Astrocyte (in vitro differentiated cells and primary cell): ENCODE measurements around the gene PNKD. TPM values are rescaled to one million over a fixed set of nuclear protein-coding genes. Genes with fewer than 3 reads are reported as not detected.

Experiments used
- DNase-seq: peaks from one replicate; pipeline ENCODE4 v3.0.0-alpha.2; 2010; ENCODE audit warnings: low read depth
- FAIRE-seq: peaks from 2 replicates; lab custom pipeline; 2011; peaks lifted over from hg19 to GRCh38; lab: Jason Lieb, UNC
- H2AFZ ChIP-seq: 2 replicates; pipeline ENCODE4 v1.6.0; 2012; ENCODE audit warnings: low read depth, low read length, inconsistent platforms
- H3K27ac ChIP-seq: 2 replicates; pipeline ENCODE4 v1.5.1; 2011; ENCODE audit warnings: low read depth, low read length, inconsistent platforms
- H3K27me3 ChIP-seq: 2 replicates; pipeline ENCODE4 v1.6.0; 2011; ENCODE audit warnings: low read length, inconsistent platforms; ENCODE audit not compliant: insufficient read depth
- H3K36me3 ChIP-seq: 2 replicates; pipeline ENCODE4 v1.5.1; 2011; ENCODE audit warnings: low read length, inconsistent platforms; ENCODE audit not compliant: insufficient read depth
- H3K4me1 ChIP-seq: 2 replicates; pipeline ENCODE4 v1.5.1; 2011; ENCODE audit warnings: low read length, inconsistent platforms; ENCODE audit not compliant: insufficient read depth
- H3K4me2 ChIP-seq: 2 replicates; pipeline ENCODE4 v1.6.0; 2012; ENCODE audit warnings: low read length, inconsistent platforms
- H3K4me3 ChIP-seq: 2 replicates; pipeline ENCODE4 v1.5.1; 2011; ENCODE audit warnings: low read depth, mild to moderate bottlenecking, low read length, inconsistent platforms; ENCODE audit not compliant: insufficient read depth
- H3K79me2 ChIP-seq: 2 replicates; pipeline ENCODE4 v1.6.0; 2012; ENCODE audit warnings: mild to moderate bottlenecking, low read length, inconsistent platforms; ENCODE audit not compliant: insufficient read depth
- H3K9ac ChIP-seq: 2 replicates; pipeline ENCODE4 v1.6.0; 2012; ENCODE audit warnings: mild to moderate bottlenecking, low read length, inconsistent platforms
- H3K9me3 ChIP-seq: 2 replicates; pipeline ENCODE4 v1.5.1; 2012; ENCODE audit warnings: low read depth, mild to moderate bottlenecking, low read length, inconsistent platforms; ENCODE audit not compliant: insufficient read depth
- H4K20me1 ChIP-seq: 2 replicates; pipeline ENCODE4 v1.6.0; 2012; ENCODE audit warnings: low read length, inconsistent platforms; ENCODE audit not compliant: insufficient read depth
- H3K27ac Mint-ChIP-seq: one replicate; pipeline ENCODE4 v1.8.0; 2021; ENCODE audit warnings: mild to moderate bottlenecking, mixed read lengths; ENCODE audit not compliant: unreplicated experiment
- H3K27me3 Mint-ChIP-seq: one replicate; pipeline ENCODE4 v1.8.0; 2021; ENCODE audit warnings: low read depth, mixed read lengths; ENCODE audit not compliant: unreplicated experiment
- H3K36me3 Mint-ChIP-seq: one replicate; pipeline ENCODE4 v1.8.0; 2021; ENCODE audit warnings: low read depth, mixed read lengths; ENCODE audit not compliant: unreplicated experiment
- H3K4me1 Mint-ChIP-seq: one replicate; pipeline ENCODE4 v1.8.0; 2021; ENCODE audit warnings: low read depth, mixed read lengths; ENCODE audit not compliant: unreplicated experiment
- H3K4me3 Mint-ChIP-seq: one replicate; pipeline ENCODE4 v1.8.0; 2021; ENCODE audit warnings: mild to moderate bottlenecking, moderate library complexity, mixed read lengths; ENCODE audit not compliant: unreplicated experiment
- H3K9me3 Mint-ChIP-seq: one replicate; pipeline ENCODE4 v1.8.0; 2021; ENCODE audit warnings: mild to moderate bottlenecking, mixed read lengths; ENCODE audit not compliant: unreplicated experiment
- EZH2 ChIP-seq: IDR thresholded peaks from 2 replicates; pipeline ENCODE4 v1.6.1; 2012; ENCODE audit warnings: mild to moderate bottlenecking, low read length, inconsistent platforms; ENCODE audit not compliant: insufficient read depth
- total RNA-seq: library from RNA; stranded (reverse); gene quantifications from 2 replicates; pipeline ENCODE4 v1.2.1, GENCODE V29; 2021
- TF ChIP-seq, protein P1 (sequence below): IDR thresholded peaks from 2 replicates; pipeline ENCODE4 v1.5.1; 2011; ENCODE audit warnings: low read depth, mild to moderate bottlenecking, inconsistent platforms, low read length, moderate library complexity; ENCODE audit not compliant: insufficient read depth

The PNKD gene
- total RNA-seq, 1 donor from 2014 or later, result 40.9 TPM

DNA sequence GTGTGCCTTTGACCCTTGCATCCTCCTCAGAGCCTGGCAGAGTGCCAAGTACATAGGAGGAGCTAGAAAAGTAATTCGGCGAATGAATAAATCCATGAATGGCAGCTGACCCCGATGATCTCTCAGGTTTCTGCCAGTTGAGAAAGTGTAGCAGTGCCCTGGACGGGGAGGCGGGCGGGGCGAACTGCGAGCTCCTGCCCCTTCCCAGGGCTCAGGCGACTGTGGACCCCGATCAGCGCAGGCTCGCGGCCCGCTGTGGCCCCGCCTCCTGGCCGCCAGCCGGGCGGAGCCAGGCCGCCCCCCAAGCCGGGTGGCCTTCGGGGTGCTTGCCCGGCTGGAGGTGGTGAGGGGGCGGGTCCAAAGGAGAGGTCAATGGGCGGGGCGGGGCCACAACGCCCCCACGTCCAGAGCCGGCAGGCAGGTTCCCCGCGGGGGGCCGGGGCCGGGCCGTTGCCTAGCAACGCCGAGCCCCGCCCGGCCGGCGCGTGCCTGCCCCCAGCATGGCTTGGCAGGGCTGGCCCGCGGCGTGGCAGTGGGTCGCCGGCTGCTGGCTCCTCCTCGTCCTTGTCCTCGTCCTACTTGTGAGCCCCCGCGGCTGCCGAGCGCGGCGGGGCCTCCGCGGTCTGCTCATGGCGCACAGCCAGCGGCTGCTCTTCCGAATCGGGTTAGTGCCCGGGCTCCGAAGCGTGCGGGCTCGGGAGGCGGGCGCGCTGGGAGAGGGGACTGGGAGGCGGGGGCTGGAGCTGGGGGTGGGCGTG is 52.6 kb downstream of the PNKD start:
- Mint-ChIP-seq H3K4me1 (peaks cover 20% of the 10 kb centered on the region), H3K27me3 (peaks cover 9% of the 10 kb centered on the region), H3K9me3 (no peaks in the 10 kb centered on the region), H3K27ac (peak overlapping the region; percentile 53), H3K36me3 (peaks cover 3% of the 10 kb centered on the region), H3K4me3 (peak overlapping the region; percentile 92)
- Histone ChIP-seq H3K27me3 (no peaks in the 10 kb centered on the region), H3K79me2 (no peaks in the 10 kb centered on the region), H3K4me3 (peak overlapping the region; percentile 59), H3K4me1 (peaks cover 18% of the 10 kb centered on the region), H2AFZ (peak overlapping the region; percentile 91), H3K9ac (peak overlapping the region; percentile 69), H3K27ac (no peak overlapping the region), H3K9me3 (no peaks in the 10 kb centered on the region), H3K36me3 (no peaks in the 10 kb centered on the region), H4K20me1 (peaks cover 3% of the 10 kb centered on the region), H3K4me2 (peak overlapping the region; percentile 95)
- TF ChIP-seq EZH2, result no peak
- TF ChIP-seq, protein P1, sequence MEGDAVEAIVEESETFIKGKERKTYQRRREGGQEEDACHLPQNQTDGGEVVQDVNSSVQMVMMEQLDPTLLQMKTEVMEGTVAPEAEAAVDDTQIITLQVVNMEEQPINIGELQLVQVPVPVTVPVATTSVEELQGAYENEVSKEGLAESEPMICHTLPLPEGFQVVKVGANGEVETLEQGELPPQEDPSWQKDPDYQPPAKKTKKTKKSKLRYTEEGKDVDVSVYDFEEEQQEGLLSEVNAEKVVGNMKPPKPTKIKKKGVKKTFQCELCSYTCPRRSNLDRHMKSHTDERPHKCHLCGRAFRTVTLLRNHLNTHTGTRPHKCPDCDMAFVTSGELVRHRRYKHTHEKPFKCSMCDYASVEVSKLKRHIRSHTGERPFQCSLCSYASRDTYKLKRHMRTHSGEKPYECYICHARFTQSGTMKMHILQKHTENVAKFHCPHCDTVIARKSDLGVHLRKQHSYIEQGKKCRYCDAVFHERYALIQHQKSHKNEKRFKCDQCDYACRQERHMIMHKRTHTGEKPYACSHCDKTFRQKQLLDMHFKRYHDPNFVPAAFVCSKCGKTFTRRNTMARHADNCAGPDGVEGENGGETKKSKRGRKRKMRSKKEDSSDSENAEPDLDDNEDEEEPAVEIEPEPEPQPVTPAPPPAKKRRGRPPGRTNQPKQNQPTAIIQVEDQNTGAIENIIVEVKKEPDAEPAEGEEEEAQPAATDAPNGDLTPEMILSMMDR, result no peak
- FAIRE-seq (no peak), DNase-seq (peak; percentile 46)

DNA sequence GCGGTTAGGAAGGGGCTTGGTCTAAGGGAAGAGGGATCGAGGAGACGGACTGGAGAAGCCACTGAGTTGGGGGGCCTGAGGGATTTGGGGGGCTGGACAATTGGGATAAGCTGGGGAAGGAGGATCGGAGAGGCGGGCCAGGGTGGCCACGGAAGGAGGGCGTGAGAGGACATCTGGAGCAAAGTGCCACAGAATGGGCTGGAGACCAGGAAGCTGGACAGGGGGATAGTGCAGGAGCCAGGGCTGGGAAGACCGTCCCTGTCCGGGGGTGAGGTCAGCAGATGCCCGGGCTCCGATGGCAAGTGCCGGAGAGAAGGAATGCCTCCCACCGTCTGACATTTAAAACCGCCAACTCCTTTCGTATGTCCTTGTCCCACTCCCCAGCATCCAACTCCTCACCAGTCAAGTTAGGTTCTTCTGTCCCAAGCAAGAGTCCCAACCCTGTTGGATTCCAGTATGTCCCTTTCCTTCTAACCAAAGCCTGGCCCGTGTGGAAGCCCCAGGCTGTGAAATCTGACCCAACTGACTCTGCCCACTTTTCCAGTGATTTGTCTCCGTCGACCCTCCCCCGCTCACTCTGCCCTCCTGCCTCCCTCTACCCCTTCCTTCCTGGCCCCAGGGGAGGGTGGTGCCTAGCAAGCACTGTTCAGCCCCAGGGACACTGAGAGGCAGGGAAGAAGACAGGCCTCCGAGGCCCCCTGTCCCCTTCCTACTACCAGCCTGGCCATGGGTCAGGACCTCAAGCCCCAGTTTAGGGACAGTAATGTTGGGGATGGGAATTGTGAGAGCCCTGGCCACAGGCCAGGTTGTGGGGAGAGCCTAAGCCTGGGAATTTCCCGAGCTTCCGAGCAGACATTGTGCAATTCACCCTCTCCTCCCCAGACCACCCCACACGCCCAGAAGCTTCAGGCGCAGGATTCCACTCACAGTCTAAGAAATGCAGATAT is 53.5 kb downstream of the PNKD start:
- H3K27ac ChIP-seq, result no peak overlapping the region
- TF ChIP-seq, protein P1, result no peak
- no peak for TF ChIP-seq EZH2
- H3K27me3 Mint-ChIP-seq, result peaks cover 13% of the 10 kb centered on the region
- DNase-seq (peak; percentile 32), FAIRE-seq (no peak)
- peak overlapping the region; percentile 59 for H3K4me3 ChIP-seq
- no peaks in the 10 kb centered on the region for H3K36me3 ChIP-seq
- H4K20me1 ChIP-seq, result peaks cover 3% of the 10 kb centered on the region
- peak overlapping the region; percentile 91 for H2AFZ ChIP-seq
- H3K9ac ChIP-seq, result peak overlapping the region; percentile 68
- no peaks in the 10 kb centered on the region for H3K9me3 Mint-ChIP-seq
- H3K4me3 Mint-ChIP-seq, result peak overlapping the region; percentile 92
- no peaks in the 10 kb centered on the region for H3K79me2 ChIP-seq
- no peaks in the 10 kb centered on the region for H3K27me3 ChIP-seq
- H3K9me3 ChIP-seq, result no peaks in the 10 kb centered on the region
- peaks cover 20% of the 10 kb centered on the region for H3K4me1 Mint-ChIP-seq
- peak overlapping the region; percentile 95 for H3K4me2 ChIP-seq
- peak overlapping the region; percentile 85 for H3K27ac Mint-ChIP-seq
- peaks cover 3% of the 10 kb centered on the region for H3K36me3 Mint-ChIP-seq
- peaks cover 18% of the 10 kb centered on the region for H3K4me1 ChIP-seq
